Measurements from ENCODE around the gene GID8.

The GID8 gene

DNA sequence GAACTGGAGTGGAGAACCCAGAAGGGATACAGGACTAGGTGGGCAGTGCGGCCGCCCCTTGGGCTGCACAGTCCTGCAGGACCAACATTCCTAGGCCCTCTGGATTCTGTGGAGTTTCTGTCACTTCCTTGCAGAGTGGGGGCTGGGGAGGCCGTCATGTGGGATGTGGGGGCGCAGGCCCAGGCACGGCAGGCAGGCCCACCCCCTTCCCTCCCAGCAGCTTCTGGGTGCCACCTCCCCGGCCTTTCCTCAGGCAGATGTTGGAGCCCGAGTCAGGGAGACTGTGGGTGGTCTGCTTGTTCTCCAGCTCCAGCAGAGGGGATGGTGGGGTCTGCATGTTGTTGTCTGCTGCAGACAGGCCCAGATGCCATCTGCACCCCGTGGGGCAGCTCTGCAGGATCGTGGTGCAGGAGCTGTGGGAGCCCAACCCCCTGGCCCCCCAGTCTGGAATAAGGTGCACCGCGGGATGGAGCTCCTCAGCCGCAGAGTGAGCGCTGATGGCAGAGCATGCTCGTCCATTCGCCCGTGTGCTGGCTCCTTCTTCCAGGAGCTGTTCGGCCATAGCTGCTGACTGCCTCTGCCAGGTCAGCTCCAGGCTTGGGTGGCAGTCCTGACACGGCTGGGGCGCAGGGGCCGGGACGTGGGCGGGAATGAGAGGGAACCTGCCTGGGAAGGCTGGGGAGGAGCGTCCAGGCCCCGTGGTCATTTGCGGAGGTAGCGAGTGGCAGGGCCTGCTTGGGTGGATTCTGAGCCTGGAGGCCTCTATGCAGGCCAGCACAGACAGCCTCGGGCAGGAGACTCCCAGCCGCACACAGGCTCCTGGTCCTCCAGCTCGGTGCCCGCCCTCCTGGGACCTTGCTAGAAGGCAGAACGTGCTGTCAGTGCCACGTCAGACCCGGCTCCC lies 32.6 kb downstream of the GID8 start:
- DNase-seq (ENCODE audit: low read depth in 2 of 2): no peak

DNA sequence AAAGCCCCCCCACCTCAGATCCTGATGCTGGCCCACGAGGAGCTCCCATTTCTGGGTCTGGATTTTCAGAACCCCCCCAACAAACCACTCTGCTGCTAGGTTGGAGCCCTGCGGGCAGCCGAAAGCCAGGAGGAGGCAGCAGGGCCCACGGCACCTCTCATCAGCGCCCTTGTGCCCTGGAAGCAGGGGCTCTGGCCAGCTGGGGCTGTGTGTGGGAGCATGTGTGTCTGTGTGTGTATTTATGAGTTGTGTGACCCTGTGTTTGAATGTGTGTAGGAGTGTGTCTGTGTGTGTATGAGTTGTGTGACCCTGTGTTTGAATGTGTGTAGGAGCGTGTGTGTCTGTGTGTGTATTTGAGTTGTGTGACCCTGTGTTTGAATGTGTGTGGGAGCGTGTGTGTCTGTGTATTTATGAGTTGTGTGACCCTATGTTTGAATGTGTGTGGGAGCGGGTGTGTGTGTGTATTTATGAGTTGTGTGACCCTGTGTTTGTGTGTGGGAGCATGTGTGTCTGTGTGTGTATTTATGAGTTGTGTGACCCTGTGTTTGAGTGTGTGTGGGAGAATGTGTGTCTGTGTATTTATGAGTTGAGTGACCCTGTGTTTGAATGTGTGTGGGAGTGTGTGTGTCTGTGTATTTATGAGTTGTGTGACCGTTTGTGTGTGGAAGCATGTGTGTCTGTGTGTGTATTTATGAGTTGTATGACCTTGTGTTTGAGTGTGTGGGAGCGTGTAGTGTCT lies 33.4 kb downstream of the GID8 start:
- DNase-seq (ENCODE audit: low read depth in 2 of 2): no peak

DNA sequence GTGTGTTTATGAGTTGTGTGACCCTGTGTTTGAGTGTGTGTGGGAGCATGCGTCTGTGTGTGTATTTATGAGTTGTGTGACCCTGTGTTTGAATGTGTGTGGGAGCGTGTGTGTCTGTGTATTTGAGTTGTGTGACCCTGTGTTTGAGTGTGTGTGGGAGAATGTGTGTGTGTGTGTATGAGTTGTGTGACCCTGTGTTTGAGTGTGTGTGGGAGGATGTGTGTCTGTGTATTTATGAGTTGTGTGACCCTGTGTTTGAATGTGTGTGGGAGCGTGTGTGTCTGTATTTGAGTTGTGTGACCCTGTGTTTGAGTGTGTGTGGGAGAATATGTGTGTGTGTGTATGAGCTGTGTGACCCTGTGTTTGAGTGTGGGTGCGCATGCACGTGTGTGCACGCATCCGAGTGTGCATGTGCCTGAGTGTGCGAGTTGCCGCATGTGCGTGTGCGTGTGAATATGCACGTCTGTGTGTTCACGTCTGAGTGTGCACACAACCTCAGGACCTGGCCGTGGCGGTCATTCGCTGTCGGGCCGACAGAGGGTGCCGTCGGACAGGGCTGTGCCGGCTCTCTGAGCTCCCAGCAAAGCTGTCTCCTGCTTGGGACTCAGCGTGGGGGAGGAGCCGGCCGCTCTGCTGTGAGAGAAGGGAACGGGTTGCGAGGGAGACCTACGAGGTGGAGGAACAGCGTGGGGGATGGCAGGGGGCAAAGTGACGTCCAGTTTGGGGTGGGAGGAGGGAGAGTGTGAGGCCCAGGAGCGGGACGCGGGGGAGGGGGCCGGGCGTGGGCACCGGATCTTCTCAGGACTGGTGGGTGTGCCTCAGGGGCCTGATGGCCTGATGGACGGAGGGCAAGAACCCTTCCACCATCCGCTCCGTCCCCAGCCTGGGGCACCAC lies 34.2 kb downstream of the GID8 start:
- DNase-seq (ENCODE audit: low read depth in 2 of 2): peak; percentile 72 to 89

DNA sequence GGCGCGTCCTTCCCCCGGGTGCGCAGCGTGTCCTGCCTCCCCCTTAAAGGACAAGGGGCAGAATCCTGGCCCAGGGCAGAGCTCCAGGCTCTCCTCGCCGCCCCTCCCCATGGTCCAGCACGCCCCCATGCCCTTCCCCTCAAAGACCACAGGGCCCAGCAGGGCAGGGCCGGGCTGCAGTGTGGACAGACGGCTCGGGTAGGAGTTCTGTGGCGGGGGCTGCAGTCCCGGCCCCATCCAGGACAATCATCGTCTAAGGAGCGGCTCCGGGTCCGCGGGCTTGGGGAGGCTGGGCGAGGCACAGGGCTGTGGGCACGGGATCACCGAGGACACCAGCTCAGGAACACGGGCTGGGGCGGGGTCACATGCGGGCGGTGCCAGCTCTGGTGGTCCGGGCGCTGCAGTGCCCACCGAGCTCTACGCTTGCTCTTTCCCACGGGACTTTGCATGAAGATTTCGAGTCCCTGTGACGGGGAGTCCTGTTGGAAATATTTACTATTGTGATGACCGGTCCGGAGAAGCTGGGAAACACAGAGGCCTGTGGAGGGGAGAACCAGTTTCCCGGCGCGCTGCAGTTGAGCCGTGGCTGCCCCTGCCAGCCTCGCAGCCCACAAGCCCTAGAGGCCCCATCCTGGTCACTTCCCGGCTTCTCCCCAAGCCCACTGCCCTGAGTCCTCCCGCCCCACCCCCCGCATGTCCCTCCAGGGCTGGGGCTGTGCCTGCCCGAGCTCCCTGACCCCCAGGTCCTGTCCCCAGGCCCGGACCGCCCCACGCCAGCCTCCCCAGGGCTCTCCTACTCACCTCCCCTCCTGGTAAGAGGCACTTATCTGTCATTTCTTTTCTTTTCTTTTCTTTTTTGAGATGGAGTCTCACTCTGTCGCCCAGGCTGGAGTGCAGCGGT lies 35.1 kb downstream of the GID8 start:
- no peak for DNase-seq (ENCODE audit: low read depth in 2 of 2)

DNA sequence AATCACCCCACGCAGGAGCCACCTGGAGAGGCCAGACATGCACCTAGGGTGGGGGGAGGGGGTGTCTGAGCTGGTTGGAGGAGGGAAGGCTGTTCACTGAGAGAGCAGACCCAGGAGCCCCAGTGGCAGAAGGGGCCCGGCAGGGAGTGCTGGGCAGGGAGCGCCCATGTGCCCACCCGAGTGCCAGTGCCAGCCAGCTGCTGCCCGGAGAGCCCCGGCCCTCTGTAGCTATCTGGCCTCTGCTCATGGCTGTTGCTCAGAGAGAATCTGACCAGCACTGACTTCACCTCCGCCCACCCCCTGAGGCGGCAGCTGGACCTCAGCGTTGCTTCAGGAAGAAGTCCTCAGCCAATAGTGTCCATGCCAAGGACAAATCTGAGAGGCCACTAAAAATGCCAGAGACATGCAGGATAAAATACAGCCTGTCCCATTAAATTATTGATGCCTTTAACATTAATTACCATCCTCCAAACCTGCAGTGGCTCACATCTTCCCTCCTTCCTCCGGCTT lies 37.4 kb downstream of the GID8 start:
- DNase-seq (ENCODE audit: low read depth in 2 of 2): no peak

DNA sequence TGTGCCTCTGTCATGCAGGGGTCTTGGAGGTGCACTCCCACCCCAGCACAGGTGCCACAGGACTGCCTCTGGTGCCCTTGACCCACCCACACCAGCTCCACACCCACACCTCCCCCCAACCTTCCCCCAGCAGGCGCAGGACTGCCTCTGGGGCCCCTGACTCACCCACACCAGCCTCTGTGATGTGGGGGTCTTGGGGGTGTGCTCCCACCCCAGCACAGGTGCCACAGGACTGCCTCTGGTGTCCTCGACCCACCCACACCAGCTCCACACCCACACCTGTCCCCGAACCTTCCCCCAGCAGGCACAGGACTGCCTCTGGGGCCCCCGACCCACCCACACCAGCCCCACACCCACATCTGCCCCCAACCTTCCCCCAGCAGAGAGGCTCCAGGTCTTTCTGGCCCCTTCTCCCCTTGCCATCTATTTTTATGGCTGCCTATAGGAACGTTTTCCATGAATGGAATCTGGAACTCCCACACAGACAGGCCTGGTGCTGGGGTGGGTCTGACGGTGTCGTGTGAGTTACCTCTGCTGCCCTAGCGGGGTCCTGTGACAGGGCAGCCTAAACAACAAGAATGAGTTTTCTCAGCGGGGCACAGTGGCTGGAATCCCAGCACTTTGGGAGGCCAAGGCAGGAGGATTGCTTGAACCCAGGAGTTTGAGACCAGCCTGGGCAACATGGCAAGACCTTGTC lies 38.0 kb downstream of the GID8 start:
- no peak for DNase-seq (ENCODE audit: low read depth in 2 of 2)

DNA sequence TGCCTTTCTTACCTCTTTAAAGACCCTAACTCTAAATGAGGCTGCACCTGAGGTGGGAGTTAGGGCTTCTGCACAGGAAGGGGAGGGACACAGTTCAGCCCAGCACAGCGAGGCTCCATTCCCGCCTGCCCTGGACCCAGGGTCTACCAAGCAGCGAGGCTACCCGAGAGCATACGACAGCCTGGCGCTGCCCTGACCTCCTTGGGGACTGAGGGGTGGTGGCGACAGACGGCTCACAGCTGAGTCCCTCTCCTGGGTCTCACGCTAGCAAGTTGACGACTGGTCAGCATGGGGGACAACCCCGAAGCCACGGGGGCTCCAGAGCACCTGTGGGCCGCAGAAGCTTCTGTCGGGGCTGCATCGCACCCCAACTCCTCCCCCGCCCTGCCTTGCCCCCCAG lies 38.9 kb downstream of the GID8 start:
- DNase-seq (ENCODE audit: low read depth in 2 of 2): no peak

DNA sequence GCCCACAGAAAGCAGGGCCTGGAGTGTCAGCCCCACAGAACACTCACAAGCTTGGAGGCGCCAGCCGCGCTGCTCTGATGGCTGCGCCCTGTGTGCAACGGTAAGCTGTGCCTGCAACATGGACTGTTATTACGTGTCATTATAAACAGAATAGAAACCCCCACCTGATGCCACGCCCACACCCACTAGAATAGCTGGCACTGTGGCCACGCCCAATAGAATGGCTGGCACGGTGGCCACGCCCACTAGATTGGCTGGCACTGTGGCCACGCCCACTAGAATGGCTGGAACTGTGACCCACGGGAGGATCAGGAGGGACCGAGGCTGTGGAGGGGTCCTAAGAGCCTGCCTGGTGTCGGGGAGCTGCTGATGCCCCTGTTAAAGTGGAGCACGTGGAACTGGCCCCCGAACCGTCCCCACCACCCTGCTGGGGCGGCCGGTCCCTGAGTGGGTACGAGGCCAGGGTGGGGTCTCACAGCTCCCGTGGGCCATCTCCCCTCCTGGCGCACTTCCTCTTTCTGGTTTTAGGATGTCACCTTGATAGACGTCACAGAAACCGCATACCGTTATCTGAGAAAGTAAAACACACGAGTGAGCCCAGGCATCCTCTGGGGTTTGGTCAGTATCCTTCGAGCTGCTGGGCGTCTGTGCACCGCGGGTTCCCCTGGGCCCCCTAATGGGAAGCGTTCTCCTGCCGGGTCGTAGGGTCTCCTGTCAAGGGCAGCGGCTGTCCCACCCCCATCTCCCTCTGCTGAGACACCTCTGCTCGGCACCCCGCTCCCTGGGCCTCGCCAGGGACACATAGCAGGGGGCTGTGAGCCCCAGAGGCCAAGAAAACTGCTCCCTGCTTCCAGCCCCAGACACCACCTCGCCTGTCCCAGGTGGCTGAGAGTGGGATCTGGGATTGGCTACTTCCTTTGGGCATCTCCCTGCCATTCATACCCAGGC lies 39.9 kb downstream of the GID8 start:
- peak; percentile 53 to 63 for DNase-seq (ENCODE audit: low read depth in 2 of 2)

DNA sequence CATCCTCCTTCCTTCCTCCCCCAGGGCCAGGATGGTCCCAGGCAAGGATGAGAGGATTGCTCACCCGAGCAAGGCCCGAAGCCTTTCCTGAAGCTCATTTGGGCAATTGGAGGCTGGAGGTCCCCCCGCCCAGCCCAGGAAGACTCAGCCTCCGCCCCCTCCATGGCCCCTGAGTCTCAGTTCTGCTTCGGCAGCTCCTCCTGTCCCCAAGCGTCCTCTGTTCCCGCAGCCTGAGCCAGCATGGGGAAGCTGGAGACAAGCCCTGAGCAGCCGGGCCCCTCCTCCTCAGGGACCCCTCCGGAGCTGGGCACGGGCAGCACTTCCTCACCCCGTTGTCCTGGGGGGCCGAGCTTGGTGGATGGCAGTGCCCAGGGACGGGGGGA lies 40.6 kb downstream of the GID8 start:
- DNase-seq (ENCODE audit: low read depth in 2 of 2): no peak

DNA sequence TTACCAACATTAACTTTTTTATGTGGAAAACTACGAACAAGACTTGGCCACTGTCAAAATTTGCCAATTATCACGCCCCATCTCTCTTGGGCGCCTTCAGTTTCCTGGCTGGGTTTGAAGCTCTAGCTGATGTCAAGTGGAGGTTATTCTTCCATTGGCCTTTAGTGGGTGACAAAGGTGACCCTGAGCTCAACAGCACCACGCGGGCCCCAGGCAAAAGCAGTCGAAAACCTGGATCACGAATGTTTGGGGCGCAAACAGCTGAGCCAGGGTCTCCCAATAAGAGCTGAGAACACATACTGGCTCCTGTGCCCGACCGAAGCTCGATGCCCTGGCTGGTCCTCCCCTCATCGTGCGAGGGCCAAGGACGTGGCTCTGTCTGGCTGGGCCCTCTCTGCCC lies 41.4 kb downstream of the GID8 start:
- DNase-seq (ENCODE audit: low read depth in 2 of 2): no peak

DNA sequence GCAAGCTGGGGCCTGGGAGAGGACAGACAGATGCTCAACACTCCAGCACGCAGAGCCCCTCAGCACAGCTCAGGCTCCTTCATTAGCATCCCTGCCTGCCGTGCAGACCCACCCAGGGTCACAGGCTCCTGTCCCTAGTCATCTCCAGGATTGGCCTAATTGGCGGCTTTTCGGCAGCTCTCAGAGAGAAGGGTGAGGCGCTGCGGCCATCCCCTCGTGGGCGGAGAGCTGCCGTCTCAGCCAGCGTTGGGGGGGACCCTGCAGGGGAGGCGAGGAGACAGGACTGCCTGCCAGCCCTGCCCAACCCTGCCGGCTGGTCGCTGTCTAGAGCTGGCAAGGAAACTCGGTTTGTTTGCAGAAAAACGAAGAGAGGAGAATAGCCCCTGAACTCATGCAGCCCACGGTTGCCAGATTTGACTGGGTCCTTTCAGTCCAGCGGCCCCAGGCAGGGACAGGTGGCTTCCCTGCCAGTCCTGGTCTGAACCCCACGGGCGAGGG lies 42.0 kb downstream of the GID8 start:
- no peak for DNase-seq (ENCODE audit: low read depth in 2 of 2)

DNA sequence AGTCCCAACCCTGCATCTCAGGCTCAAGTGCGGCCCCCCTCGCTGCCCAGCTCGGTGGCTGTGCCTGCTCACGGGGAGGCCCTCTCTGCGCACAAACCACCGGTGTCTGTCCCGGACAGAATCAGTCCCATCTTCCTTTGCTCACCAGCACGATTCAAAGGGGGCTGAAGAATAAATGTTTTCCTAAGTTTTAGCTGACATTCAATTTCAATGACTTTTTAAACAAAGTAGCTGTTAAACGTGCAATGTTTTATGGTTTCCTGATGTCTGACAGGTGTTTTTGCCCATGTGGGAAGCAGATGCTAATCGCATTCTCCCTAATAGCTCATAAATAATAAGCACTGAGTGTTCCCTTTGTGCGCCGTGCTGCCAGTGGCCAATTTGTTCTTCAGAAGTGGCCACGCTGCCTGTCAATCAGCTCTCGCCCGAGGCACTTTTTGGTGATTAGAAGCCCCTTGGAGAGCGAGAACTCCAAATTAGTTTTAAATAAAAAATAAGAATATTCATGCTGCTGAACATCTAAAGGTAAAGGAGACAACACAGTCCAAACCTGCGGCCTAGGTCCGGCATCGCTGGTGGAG lies 42.5 kb downstream of the GID8 start:
- DNase-seq (ENCODE audit: low read depth in 2 of 2): no peak

DNA sequence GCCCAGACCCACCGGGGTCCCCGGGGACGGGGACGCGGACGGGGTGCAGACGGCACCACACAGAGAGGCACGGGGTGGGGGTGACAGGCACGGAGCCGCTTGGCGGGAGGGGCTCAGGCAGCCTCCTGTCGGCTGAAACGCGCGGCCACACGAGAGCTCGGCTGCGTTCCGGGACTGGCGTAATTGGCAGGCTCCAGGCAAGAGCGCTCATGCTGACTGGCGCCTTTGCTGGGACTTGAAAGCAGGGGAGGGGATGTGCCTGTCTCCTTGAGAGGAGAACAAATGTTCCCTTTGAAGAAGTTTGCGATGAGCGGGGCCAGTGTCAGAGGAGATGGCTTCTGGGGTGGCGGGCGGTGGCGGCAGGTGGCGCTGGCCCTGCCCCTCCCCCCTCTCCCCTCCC lies 43.0 kb downstream of the GID8 start:
- peak in 1 of 2 donors; percentile 19 for DNase-seq (ENCODE audit: low read depth in 2 of 2)

DNA sequence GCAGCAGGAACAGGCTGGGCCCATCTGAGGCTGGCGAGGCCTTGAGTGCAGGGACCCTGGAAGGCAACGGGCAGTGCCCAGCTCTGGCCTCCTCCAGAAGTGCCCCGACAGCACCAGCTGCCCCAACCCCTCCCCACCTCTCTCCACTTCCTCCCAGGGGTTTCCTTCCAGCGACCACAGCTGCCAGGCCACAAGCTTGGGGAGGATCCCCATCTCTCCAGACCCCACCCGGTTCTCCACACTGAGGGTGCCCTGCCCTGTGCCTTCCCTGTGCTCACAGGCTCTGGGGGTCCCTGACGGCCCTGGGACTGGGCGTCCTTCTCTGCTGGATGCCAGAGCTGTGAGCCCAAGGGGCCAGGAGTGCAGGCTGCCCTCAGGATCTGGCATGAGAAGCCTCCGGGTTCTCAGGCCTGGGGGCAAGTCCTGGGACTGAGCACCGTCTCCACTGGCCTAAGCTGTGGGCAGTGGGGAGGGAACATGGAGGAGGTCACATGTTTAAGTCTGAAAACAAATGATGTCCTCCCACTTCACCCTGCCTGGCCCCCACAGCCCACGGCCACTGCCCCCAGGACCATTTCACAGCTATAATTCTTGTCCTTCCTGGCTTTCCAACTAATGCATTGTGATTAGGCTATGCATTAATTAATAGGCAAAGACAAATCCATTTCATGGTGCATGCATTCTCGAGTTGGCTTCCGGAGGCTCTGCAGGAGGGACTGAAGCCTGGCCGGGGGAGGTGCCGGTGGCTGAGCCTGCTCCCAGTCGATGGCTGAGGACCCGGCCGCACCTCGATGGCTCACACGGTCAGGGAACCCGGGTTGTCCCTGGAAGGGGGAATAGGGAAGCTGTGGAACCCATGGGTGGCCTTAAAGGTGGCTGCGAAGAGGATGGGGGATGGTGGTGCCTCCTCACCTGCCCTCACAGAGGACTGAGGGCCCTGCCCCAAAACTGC lies 44.5 kb downstream of the GID8 start:
- no peak for DNase-seq (ENCODE audit: low read depth in 2 of 2)

DNA sequence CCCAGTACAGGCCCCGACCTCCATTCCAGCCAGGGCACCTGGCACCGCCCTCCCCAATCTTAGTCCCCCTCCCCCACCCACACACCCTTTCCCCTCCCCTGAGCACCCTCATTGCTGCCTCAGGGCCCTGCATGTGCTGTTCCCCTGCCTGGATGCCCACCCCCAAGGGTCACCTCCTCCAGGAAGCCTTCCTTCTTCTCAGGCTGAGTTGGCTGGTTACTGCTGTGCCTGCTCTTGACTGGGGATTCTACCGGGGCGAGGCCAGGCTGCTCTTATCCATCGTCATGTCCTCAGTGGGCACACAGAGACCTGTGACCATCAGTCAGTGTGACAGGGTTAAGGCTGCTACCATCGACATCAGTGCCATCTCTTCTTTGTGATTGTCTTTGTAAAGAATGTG lies 45.3 kb downstream of the GID8 start:
- DNase-seq (ENCODE audit: low read depth in 2 of 2): no peak

DNA sequence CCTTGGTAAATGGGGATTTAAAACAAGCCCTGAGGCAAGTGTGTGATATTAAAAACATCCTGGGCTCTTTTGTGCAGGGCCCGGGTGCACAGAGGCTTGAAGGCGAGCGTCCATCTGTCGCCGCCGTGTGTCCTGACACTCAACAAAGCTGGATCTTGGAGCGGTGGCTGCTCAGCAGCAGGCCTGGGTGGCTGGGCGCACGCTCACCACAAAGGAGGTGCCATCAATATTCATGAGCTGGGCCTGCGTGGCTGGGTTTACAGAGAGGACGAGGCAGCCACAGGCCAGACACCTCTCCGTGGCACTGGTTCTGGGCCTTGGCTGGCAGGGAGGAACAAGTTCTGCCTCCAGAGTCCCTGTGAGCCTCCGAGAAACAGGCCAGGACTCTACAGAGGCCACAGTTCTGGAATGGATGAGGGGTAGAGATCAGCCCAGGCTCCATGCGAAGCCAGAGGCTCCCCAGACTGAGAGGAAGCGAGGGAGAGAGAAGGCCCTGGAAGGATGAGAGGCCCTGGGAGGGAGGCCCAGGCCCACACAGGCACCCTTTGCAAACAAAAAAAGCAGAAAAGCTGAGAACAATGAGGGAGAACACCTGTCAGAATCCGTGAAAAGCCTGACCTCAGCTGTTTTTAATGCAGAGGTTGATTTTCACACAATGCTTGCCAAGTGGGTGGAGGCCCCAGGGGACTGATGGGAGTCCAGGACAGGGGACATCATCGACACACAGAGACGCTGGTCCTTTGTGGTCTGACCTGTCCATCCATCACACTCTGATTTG lies 46.9 kb downstream of the GID8 start:
- DNase-seq (ENCODE audit: low read depth in 2 of 2): no peak

DNA sequence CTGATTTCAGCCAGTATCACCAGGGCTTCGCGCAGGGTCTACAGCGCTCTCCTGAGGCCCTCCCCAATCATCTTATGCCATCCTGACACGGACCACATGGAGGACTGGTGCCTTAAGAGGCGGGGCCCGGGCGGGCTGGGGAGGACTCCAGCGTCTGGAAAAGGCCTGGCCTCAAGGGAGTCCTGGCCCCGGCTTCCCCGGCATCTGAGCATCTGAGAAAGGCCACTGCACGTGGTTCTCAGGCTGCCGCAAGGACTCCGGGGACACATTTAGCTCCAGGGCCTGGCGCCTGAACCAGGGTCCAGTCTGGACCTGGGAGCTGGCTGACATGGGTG lies 47.5 kb downstream of the GID8 start:
- no peak for DNase-seq (ENCODE audit: low read depth in 2 of 2)
